Activated B cell treated with CpG ODN at 0.5 μM for 24 hours (primary cell): Measurements from ENCODE around the gene TMEM164. TPM values are rescaled to one million over a fixed set of nuclear protein-coding genes. Genes with fewer than 3 reads are reported as not detected.

Source experiments
- ATAC-seq: fragments of 200-7000 bp; cut with Tn5 transposase; one replicate; pipeline ENCODE4 v1.10.0; 2021; ENCODE audit warnings: low read depth, mild to moderate bottlenecking, moderate library complexity
- CTCF ChIA-PET: fragments of 350-600 bp; sonication (Branson Sonifier 250); formaldehyde crosslinking; loops from one replicate; lab custom pipeline; 2021; ENCODE audit warnings: antibody characterized with exemption; lab: Charles Lee
- POLR2A ChIA-PET: fragments of 350-600 bp; sonication (Branson Sonifier 250); formaldehyde crosslinking; loops from one replicate; lab custom pipeline; 2021; ENCODE audit warnings: antibody characterized with exemption; lab: Charles Lee
- DNase-seq: peaks from one replicate; pipeline ENCODE4 v3.0.0; 2022
- H3K27ac Mint-ChIP-seq: one replicate; pipeline ENCODE4 v1.8.0; 2020; ENCODE audit warnings: mixed read lengths
- H3K27me3 Mint-ChIP-seq: one replicate; pipeline ENCODE4 v1.8.0; 2021; ENCODE audit warnings: mixed read lengths
- H3K36me3 Mint-ChIP-seq: one replicate; pipeline ENCODE4 v1.8.0; 2021; ENCODE audit warnings: low read depth, mixed read lengths
- H3K4me1 Mint-ChIP-seq: one replicate; pipeline ENCODE4 v1.8.0; 2021; ENCODE audit warnings: mixed read lengths
- H3K4me3 Mint-ChIP-seq: one replicate; pipeline ENCODE4 v1.8.0; 2020; ENCODE audit warnings: mild to moderate bottlenecking, mixed read lengths
- H3K9me3 Mint-ChIP-seq: one replicate; pipeline ENCODE4 v1.8.0; 2020; ENCODE audit warnings: mixed read lengths
- CTCF ChIP-seq: fragments of 200-600 bp; IDR thresholded peaks from one replicate; pipeline ENCODE4 v1.8.0; 2022; ENCODE audit warnings: antibody characterized with exemption, mild to moderate bottlenecking
- intact Hi-C: fragments of 100-400 bp; cut with micrococcal nuclease; formaldehyde crosslinking; loops from one replicate; pipeline ENCODE4 v1.15.1; 2024
- total RNA-seq: library from RNA; stranded (reverse); gene quantifications from 2 replicates; pipeline ENCODE4 v1.2.3, GENCODE V29; 2022

TMEM164 gene
- total RNA-seq, 1 donor from 2014 or later, result 21.8 TPM

GRCh38 chrX:110104078-110104477 is 101.2 kb downstream of the TMEM164 start:
- peaks cover 10% of the 10 kb centered on the region for H3K4me1 Mint-ChIP-seq
- H3K27me3 Mint-ChIP-seq, result no peaks in the 10 kb centered on the region
- DNase-seq, result no peak
- CTCF ChIA-PET, result no interaction called here
- no peak for ATAC-seq
- no peak for TF ChIP-seq CTCF
- intact Hi-C loops, result no loop called here
- no peaks in the 10 kb centered on the region for H3K9me3 Mint-ChIP-seq
- peaks cover 8% of the 10 kb centered on the region for H3K36me3 Mint-ChIP-seq
- POLR2A ChIA-PET, result interaction anchor here (0.7 kb wide), 1 partner anchor 102 kb away, joined by 3 read pairs; no protein-coding TSS in a partner anchor
- no peak overlapping the region for H3K4me3 Mint-ChIP-seq
- no peak overlapping the region for H3K27ac Mint-ChIP-seq

GRCh38 chrX:110108381-110108821 is 105.5 kb downstream of the TMEM164 start:
- no peak for TF ChIP-seq CTCF
- DNase-seq (no peak), ATAC-seq (no peak)
- peaks cover 11% of the 10 kb centered on the region for H3K36me3 Mint-ChIP-seq
- H3K4me3 Mint-ChIP-seq, result no peak overlapping the region
- ChIA-PET POLR2A (no interaction called here), CTCF (no interaction called here)
- H3K27ac Mint-ChIP-seq, result no peak overlapping the region
- H3K9me3 Mint-ChIP-seq, result no peaks in the 10 kb centered on the region
- H3K27me3 Mint-ChIP-seq, result no peaks in the 10 kb centered on the region
- intact Hi-C loops, result no loop called here
- peaks cover 10% of the 10 kb centered on the region for H3K4me1 Mint-ChIP-seq

DNA sequence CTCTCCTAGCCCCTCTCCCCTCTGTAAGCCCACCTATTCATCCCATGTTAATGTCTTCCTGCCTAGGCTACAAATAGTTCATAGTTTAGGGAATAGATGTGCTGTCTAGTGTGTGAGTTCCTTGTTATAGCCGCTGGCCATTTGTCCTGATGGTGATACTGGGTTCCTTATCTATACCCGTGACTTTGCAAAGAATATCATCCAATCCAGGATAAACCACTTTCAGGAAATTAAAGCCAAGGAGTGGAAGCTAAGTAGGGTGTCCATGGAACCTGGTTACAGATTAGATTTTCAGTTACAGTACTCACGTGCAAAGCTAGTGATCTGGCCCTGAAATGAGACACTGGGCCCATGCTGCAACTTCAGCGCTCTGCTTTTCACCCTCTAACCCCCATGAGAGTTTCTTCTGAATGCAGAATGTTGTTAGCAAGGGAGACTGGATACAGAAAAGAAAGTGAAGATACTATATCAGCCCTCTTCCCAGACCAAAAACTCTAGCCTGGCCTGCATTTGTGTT is 111.4 kb downstream of the TMEM164 start:
- POLR2A ChIA-PET, result no interaction called here
- intact Hi-C loops, result no loop called here
- TF ChIP-seq CTCF, result no peak
- H3K4me1 Mint-ChIP-seq, result no peaks in the 10 kb centered on the region
- H3K4me3 Mint-ChIP-seq, result no peak overlapping the region
- no peaks in the 10 kb centered on the region for H3K27me3 Mint-ChIP-seq
- ATAC-seq (no peak), DNase-seq (no peak)
- H3K9me3 Mint-ChIP-seq, result no peaks in the 10 kb centered on the region
- CTCF ChIA-PET, result no interaction called here
- peaks cover 20% of the 10 kb centered on the region for H3K36me3 Mint-ChIP-seq
- no peak overlapping the region for H3K27ac Mint-ChIP-seq

- H3K4me1 Mint-ChIP-seq, result no peaks in the 10 kb centered on the region
- DNase-seq (no peak), ATAC-seq (no peak)
- H3K9me3 Mint-ChIP-seq, result no peaks in the 10 kb centered on the region
- no peak for TF ChIP-seq CTCF
- H3K27me3 Mint-ChIP-seq, result no peaks in the 10 kb centered on the region
- ChIA-PET CTCF (no interaction called here), POLR2A (no interaction called here)
- peaks cover 30% of the 10 kb centered on the region for H3K36me3 Mint-ChIP-seq
- intact Hi-C loops, result no loop called here
- H3K4me3 Mint-ChIP-seq, result no peak overlapping the region
- H3K27ac Mint-ChIP-seq, result no peak overlapping the region
These were observed 113.4 kb downstream of the TMEM164 start for GRCh38 chrX:110116066-110116980.

DNA sequence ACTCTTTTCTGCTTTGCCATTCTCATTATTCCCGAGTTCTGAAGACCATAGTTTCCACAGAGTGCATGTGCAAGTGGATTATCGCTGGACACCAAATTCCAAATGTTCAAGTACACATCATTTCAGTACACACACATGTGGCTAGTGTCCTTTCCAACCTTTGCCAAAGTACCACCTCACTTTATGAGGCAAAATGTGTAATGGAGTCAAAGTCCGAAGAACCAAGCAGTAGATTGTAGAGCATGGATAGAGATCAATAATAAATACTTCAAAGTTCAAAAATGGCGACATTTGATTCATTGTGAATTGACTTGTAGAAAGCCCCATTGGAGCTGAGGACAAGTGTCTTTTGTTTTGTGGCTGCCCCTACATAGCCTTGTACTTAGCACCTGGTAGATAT is 115.6 kb downstream of the TMEM164 start:
- DNase-seq (no peak), ATAC-seq (no peak)
- Mint-ChIP-seq H3K4me3 (no peak overlapping the region), H3K4me1 (no peaks in the 10 kb centered on the region), H3K27me3 (no peaks in the 10 kb centered on the region), H3K27ac (no peak overlapping the region), H3K9me3 (no peaks in the 10 kb centered on the region), H3K36me3 (peaks cover 22% of the 10 kb centered on the region)
- TF ChIP-seq CTCF, result no peak
- intact Hi-C loops, result no loop called here
- POLR2A ChIA-PET, result no interaction called here
- CTCF ChIA-PET, result no interaction called here
